SK-N-SH treated with all-trans-retinoic acid at 6 μM for 48 hours (cell line): ENCODE results near the gene SFT2D1.

Experiments
- BACH2 ChIP-seq: fragments of 250-450 bp; sonication (Bioruptor Pico); IDR thresholded peaks from 2 replicates; pipeline ENCODE4 v1.9.0; 2021; ENCODE audit warnings: mild to moderate bottlenecking, borderline replicate concordance
- ISL1 ChIP-seq: fragments of 250-450 bp; sonication (Bioruptor Pico); IDR thresholded peaks from 2 replicates; pipeline ENCODE4 v2.1.2; 2022; ENCODE audit warnings: mild to moderate bottlenecking, moderate library complexity
- OSR1 ChIP-seq: fragments of 250-450 bp; sonication (Bioruptor Pico); IDR thresholded peaks from 2 replicates; pipeline ENCODE4 v1.8.0; 2022; ENCODE audit warnings: moderate library complexity, mild to moderate bottlenecking, inconsistent platforms
- PATZ1 ChIP-seq: fragments of 250-450 bp; sonication (Bioruptor Pico); IDR thresholded peaks from 2 replicates; pipeline ENCODE4 v1.8.0; 2020; ENCODE audit warnings: mild to moderate bottlenecking, moderate library complexity, borderline replicate concordance
- RARB ChIP-seq: fragments of 250-450 bp; sonication (Bioruptor Pico); IDR thresholded peaks from 2 replicates; pipeline ENCODE4 v1.8.0; 2021; ENCODE audit warnings: mild to moderate bottlenecking, moderate library complexity
- TSHZ2 ChIP-seq: fragments of 250-450 bp; sonication (Bioruptor Pico); IDR thresholded peaks from 2 replicates; pipeline ENCODE4 v1.5.0; 2020; ENCODE audit warnings: mild to moderate bottlenecking, moderate library complexity
- ZNF70 ChIP-seq: fragments of 450-650 bp; formaldehyde crosslinking; IDR thresholded peaks from 2 replicates; pipeline ENCODE4 v1.5.0; 2020; ENCODE audit warnings: mild to moderate bottlenecking, moderate library complexity

GRCh38 chr6:166284640-166285039, 57.7 kb downstream of the SFT2D1 start:
- TF ChIP-seq RARB (no peak), ZNF70 (no peak), ISL1 (CRISPR knock-in tag) (no peak), OSR1 (CRISPR knock-in tag) (no peak), TSHZ2 (CRISPR knock-in tag) (no peak), BACH2 (CRISPR knock-in tag) (no peak), PATZ1 (CRISPR knock-in tag) (no peak)
